ENCODE data around the gene RBP3.

The RBP3 gene

DNA sequence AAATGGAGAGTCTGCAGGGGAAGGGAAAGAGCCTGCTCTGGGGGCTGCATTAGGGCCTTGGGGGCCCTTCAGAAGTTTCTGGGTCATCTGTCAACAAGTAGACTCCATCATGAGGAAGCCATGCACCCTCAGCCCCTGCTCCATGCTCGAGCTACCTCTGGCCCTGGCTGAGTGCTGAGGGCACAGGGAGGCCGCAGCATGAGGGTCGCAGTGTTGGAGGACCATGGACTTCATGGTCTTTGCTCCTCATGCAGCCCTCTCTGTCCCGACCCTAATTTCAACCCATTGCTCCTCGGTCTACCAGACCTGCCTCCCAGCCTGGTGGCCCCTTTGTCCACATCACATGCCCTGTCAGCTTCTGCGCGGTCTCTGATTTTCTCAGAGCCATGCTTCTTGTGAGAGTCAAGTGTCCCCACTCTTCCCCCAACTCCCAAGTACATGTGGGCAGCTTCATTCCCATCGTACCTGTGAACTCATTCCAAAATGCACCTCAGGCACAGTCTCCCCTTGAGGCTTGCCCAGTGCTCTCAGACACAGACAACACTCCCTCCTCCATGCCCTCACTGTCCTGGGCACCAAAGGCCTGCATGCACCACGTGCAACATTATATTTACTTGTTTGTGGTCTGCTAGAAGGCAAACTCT lies 21.2 kb downstream of the RBP3 start:
- no peaks in the 10 kb centered on the region for H3K4me1 ChIP-seq (ENCODE audit: low read depth, poor library complexity, severe bottlenecking)
- H3K4me3 ChIP-seq (IDR thresholded peaks at IDR 0.05; ENCODE audit: insufficient read depth, low read depth, low read length) = no peak overlapping the region
- no peak overlapping the region for H3K4me2 ChIP-seq
- TF ChIP-seq, protein P1, sequence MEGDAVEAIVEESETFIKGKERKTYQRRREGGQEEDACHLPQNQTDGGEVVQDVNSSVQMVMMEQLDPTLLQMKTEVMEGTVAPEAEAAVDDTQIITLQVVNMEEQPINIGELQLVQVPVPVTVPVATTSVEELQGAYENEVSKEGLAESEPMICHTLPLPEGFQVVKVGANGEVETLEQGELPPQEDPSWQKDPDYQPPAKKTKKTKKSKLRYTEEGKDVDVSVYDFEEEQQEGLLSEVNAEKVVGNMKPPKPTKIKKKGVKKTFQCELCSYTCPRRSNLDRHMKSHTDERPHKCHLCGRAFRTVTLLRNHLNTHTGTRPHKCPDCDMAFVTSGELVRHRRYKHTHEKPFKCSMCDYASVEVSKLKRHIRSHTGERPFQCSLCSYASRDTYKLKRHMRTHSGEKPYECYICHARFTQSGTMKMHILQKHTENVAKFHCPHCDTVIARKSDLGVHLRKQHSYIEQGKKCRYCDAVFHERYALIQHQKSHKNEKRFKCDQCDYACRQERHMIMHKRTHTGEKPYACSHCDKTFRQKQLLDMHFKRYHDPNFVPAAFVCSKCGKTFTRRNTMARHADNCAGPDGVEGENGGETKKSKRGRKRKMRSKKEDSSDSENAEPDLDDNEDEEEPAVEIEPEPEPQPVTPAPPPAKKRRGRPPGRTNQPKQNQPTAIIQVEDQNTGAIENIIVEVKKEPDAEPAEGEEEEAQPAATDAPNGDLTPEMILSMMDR (conservative IDR thresholded peaks at IDR 0.05; ENCODE audit: low read depth, low read length) = no peak
- H4K20me1 ChIP-seq (ENCODE audit: insufficient read depth) = no peaks in the 10 kb centered on the region
- no peak overlapping the region for H2AFZ ChIP-seq (ENCODE audit: low read depth)
- H3K79me2 ChIP-seq (ENCODE audit: insufficient read depth, low read depth) = no peaks in the 10 kb centered on the region
- no peak overlapping the region for H3K9ac ChIP-seq
- no peaks in the 10 kb centered on the region for H3K36me3 ChIP-seq (ENCODE audit: insufficient read depth)
- H3K27me3 ChIP-seq (ENCODE audit: insufficient read depth, low read depth) = no peaks in the 10 kb centered on the region
- H3K27ac ChIP-seq = no peak overlapping the region

DNA sequence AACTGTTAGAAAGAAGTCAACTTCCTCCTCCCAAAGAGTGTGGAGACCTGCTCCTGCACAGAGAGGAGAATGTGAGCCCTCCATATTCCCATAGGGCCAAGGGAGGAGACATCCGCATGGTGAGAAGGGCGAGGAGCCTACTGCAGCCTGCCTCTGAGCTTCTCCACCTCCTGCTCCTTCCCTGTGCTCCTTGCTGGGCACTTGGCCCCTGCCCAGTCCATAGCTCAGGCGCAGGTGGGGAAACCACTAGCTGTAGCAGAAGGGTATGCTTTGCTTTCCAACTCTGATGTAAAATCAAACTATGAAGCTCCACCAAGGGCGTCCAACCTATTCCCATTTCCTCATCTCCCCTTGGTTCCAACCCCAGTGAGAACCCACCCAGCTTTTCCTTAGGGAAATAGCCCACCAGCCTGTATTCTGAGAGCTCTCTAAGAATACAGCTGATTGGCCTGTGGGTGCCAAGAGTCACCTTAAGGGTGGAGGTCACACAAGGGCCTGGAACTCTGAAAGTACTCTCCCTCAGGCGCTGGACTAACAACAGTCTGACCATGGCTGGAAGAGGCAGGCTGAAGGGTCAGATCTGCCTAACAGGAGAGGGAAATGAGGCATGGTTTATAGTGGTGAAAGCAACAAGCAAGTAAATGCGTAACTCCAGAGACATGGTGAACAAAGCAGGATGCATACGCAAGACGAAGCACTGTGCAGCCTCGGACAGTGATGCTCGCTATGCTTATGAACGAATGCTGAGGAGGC lies 22.0 kb downstream of the RBP3 start:
- H3K9ac ChIP-seq = no peak overlapping the region
- H3K27ac ChIP-seq = no peak overlapping the region
- no peak overlapping the region for H3K4me3 ChIP-seq (IDR thresholded peaks at IDR 0.05; ENCODE audit: insufficient read depth, low read depth, low read length)
- H2AFZ ChIP-seq (ENCODE audit: low read depth) = no peak overlapping the region
- no peaks in the 10 kb centered on the region for H3K27me3 ChIP-seq (ENCODE audit: insufficient read depth, low read depth)
- no peaks in the 10 kb centered on the region for H3K36me3 ChIP-seq (ENCODE audit: insufficient read depth)
- TF ChIP-seq, protein P1 (conservative IDR thresholded peaks at IDR 0.05; ENCODE audit: low read depth, low read length) = no peak
- H4K20me1 ChIP-seq (ENCODE audit: insufficient read depth) = no peaks in the 10 kb centered on the region
- no peaks in the 10 kb centered on the region for H3K4me1 ChIP-seq (ENCODE audit: low read depth, poor library complexity, severe bottlenecking)
- H3K79me2 ChIP-seq (ENCODE audit: insufficient read depth, low read depth) = no peaks in the 10 kb centered on the region
- no peak overlapping the region for H3K4me2 ChIP-seq

DNA sequence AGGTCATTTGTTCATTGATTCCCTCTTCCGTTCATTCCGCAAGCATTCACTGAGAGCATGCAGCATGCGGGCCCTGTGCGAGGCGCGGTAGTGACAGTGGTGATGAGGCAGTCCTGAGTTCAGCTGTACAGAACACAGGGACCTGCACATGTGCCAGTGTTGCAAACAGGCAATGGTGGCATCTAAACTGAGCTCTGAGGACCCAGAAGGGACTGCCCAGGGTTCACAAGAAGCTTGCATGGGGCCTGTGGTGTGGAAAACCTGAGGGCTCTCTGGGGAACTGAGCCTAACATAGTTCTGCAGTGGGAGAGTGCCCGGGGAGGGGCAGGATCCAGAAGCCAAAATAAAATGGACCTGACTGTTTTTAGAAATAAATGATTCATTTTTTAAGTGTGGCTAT lies 22.7 kb downstream of the RBP3 start:
- H2AFZ ChIP-seq (ENCODE audit: low read depth) = no peak overlapping the region
- TF ChIP-seq, protein P1 (conservative IDR thresholded peaks at IDR 0.05; ENCODE audit: low read depth, low read length) = no peak
- no peak overlapping the region for H3K4me2 ChIP-seq
- H3K36me3 ChIP-seq (ENCODE audit: insufficient read depth) = no peaks in the 10 kb centered on the region
- no peak overlapping the region for H3K9ac ChIP-seq
- H3K4me1 ChIP-seq (ENCODE audit: low read depth, poor library complexity, severe bottlenecking) = no peaks in the 10 kb centered on the region
- no peaks in the 10 kb centered on the region for H3K79me2 ChIP-seq (ENCODE audit: insufficient read depth, low read depth)
- H3K27me3 ChIP-seq (ENCODE audit: insufficient read depth, low read depth) = no peaks in the 10 kb centered on the region
- no peaks in the 10 kb centered on the region for H4K20me1 ChIP-seq (ENCODE audit: insufficient read depth)
- H3K27ac ChIP-seq = no peak overlapping the region
- no peak overlapping the region for H3K4me3 ChIP-seq (IDR thresholded peaks at IDR 0.05; ENCODE audit: insufficient read depth, low read depth, low read length)

DNA sequence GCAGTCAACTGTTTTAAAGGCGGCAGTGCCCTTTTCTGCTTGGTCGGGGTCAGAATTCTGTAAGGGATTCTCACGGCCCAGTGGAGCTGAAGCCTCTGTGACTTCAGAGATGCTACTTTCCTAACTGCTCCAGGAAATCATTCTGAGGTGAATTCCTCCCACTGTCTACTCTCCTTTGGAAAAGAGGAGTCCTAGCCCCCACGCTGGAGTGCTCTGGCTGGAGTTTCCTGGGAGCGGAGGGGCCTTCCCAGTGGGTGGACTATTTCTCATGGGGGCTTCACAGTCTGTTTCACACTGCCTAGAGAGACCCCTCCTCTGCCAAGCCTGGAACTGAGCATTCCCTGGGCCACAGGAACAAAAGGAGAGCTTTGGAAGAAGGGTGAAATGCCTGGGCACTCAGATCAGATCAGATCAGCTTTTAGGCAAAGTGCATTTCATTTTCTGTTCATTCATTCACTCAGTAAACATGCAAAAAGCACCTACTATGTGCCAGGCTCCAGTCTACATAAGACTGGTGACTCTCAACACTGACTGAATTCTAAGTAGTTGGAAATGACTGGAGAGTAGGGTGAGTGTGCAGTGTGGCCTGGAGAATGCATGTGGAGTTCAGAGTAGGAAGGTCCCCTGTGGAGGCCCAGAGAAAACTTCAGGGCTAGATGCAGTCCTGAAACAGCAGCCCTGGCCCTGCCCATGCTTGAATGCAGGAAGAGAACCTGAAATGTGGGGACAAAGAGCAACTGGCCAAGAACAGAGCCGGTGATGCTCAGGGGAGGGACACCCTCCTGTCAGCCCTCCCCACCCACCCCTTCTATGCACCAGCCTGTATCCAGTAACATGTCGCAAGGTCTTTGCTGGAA lies 23.7 kb downstream of the RBP3 start:
- H3K4me2 ChIP-seq = no peak overlapping the region
- H3K27me3 ChIP-seq (ENCODE audit: insufficient read depth, low read depth) = no peaks in the 10 kb centered on the region
- TF ChIP-seq, protein P1 (conservative IDR thresholded peaks at IDR 0.05; ENCODE audit: low read depth, low read length) = no peak

More for the DNA sequence above, 23.7 kb downstream of the RBP3 start:
- Histone ChIP-seq H4K20me1 (ENCODE audit: insufficient read depth) (no peaks in the 10 kb centered on the region), H3K4me3 (IDR thresholded peaks at IDR 0.05; ENCODE audit: insufficient read depth, low read depth, low read length) (no peak overlapping the region), H2AFZ (ENCODE audit: low read depth) (no peak overlapping the region), H3K36me3 (ENCODE audit: insufficient read depth) (no peaks in the 10 kb centered on the region), H3K27ac (no peak overlapping the region), H3K4me1 (ENCODE audit: low read depth, poor library complexity, severe bottlenecking) (peaks cover 1% of the 10 kb centered on the region), H3K79me2 (ENCODE audit: insufficient read depth, low read depth) (no peaks in the 10 kb centered on the region), H3K9ac (no peak overlapping the region)
